Measurements from ENCODE around the gene ANKS1B. TPM values are rescaled to one million over a fixed set of nuclear protein-coding genes. Genes with fewer than 3 reads are reported as not detected.

ANKS1B gene
- total RNA-seq, 1 experiment from 2014 or later: 0.54 TPM

DNA sequence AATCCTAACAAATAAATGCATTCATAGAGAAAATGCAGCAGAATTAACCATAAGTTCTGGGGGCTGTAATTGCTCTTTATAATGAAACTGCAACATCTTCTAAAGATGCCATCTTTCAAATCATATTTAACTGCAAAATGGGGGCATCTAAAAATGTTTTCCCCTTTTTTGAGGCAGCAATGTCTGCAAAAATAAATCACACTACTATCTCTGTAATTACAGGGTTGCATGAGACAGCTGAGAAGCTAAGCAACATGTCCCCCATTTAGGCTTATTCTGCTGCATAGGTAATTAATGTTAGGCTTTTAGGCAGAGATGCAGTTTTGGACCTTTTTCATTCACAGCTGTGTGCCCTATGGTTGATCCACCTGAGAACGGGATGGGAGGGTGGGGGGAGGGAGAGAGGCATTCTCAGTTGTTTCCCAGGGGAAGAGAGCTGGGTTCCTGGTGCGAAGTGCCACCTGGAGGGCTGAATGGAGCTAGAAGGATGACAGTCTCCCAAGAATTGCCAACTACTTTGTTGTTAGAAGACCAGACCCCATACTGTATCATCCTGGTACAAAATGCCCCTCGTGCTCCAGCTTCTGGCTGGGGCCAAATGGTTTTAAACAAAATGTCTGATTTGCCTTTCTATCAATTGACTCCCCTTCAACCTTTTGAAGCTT, 1185.5 kb downstream of the ANKS1B start:
- H3K9ac ChIP-seq (ENCODE audit: low read length): no peak overlapping the region
- H3K4me2 ChIP-seq (ENCODE audit: low read length): no peak overlapping the region
- H3K79me2 ChIP-seq (ENCODE audit: insufficient read depth, low read length): no peaks in the 10 kb centered on the region
- no peaks in the 10 kb centered on the region for H3K9me2 ChIP-seq (ENCODE audit: insufficient read depth)
- ChIA-PET RAD21 (ENCODE audit: low non-redundant PET in 1 of 2, low total read pairs in 2 of 2, uncharacterized antibody in 2 of 2, unreplicated experiment in 2 of 2) (no interaction called here), CTCF (no interaction called here), POLR2A (no interaction called here)
- DNase-seq (ENCODE audit: low read depth, low spot score): peak; percentile 2
- intact Hi-C loops (cut with micrococcal nuclease): no loop called here
- no peak overlapping the region for H3K27ac ChIP-seq (ENCODE audit: low read depth, low read length)
- H3K4me3 ChIP-seq (replicated peaks in 1 of 2; ENCODE audit: low read depth in 1 of 2, low read length in 2 of 2): no peak overlapping the region
- H3K4me1 ChIP-seq (ENCODE audit: control insufficient read depth in 1 of 2, insufficient read depth in 2 of 2, low read length in 2 of 2): no peaks in the 10 kb centered on the region
- no peaks in the 10 kb centered on the region for H3K9me3 ChIP-seq (ENCODE audit: control insufficient read depth in 1 of 2, insufficient read depth in 1 of 2, low read depth in 1 of 2, low read length in 2 of 2)
- BruUV-seq (replicated peaks): no TSS peak
- peak; percentile 50; the same call in 1 of the 2 replicates for ATAC-seq
- H4K20me1 ChIP-seq (ENCODE audit: insufficient read depth): no peaks in the 10 kb centered on the region
- H3K27me3 ChIP-seq (ENCODE audit: insufficient read depth, low read length): peaks cover 66% of the 10 kb centered on the region
- no peaks in the 10 kb centered on the region for H3K36me3 ChIP-seq (ENCODE audit: control insufficient read depth in 1 of 2, insufficient read depth in 2 of 2, low read length in 2 of 2)
- TF ChIP-seq ELF1 (IDR thresholded peaks at IDR 0.05; ENCODE audit: borderline replicate concordance, low read depth) (no peak), SP1 (IDR thresholded peaks at IDR 0.05; ENCODE audit: low read depth) (no peak), RAD21 (IDR thresholded peaks at IDR 0.05; ENCODE audit: low read depth) (peak; percentile 16; the same call in 1 of the 2 replicates), ZNF274 (IDR thresholded peaks at IDR 0.05; ENCODE audit: low read depth, low read length) (no peak), SRF (IDR thresholded peaks at IDR 0.05; ENCODE audit: low read depth) (no peak), SIN3A (IDR thresholded peaks at IDR 0.05; ENCODE audit: low read depth) (no peak), ZFX (IDR thresholded peaks at IDR 0.05) (no peak)
- TF ChIP-seq, protein P1, sequence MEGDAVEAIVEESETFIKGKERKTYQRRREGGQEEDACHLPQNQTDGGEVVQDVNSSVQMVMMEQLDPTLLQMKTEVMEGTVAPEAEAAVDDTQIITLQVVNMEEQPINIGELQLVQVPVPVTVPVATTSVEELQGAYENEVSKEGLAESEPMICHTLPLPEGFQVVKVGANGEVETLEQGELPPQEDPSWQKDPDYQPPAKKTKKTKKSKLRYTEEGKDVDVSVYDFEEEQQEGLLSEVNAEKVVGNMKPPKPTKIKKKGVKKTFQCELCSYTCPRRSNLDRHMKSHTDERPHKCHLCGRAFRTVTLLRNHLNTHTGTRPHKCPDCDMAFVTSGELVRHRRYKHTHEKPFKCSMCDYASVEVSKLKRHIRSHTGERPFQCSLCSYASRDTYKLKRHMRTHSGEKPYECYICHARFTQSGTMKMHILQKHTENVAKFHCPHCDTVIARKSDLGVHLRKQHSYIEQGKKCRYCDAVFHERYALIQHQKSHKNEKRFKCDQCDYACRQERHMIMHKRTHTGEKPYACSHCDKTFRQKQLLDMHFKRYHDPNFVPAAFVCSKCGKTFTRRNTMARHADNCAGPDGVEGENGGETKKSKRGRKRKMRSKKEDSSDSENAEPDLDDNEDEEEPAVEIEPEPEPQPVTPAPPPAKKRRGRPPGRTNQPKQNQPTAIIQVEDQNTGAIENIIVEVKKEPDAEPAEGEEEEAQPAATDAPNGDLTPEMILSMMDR (IDR thresholded peaks at IDR 0.05 in 2 of 3, conservative IDR thresholded peaks at IDR 0.05 in 1 of 3; ENCODE audit: borderline replicate concordance in 1 of 3, insufficient read depth in 1 of 3, low read depth in 2 of 3, low read length in 2 of 3): peak in 1 of 3 experiments; percentile 13; a peak in 1 of 6 replicates
- H2AFZ ChIP-seq (ENCODE audit: low read depth, low read length, poor library complexity, severe bottlenecking): no peak overlapping the region

DNA sequence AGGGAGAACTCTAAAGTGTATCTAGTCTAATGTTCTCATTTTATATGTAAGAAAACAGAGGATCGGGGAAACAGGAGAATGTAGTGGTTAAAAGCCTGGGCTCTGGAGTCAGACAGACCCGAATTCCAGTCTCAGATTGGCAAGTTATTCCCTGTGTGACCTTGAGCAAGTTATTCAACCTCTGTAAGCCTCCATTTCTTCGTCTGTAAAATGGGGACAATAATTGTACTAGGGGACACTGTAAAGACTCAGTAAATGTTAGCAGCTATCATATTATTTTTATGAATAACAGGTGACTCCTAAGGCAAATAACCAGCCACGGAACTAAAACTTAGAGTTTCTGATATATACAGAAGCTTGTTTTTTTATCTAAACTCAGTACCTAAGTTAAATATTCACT, 1187.5 kb downstream of the ANKS1B start:
- no peaks in the 10 kb centered on the region for H3K9me2 ChIP-seq (ENCODE audit: insufficient read depth)
- TF ChIP-seq ELF1 (IDR thresholded peaks at IDR 0.05; ENCODE audit: borderline replicate concordance, low read depth): no peak
- no peak for TF ChIP-seq POLR2A (IDR thresholded peaks at IDR 0.05; ENCODE audit: borderline replicate concordance, extremely low read depth, insufficient read depth, insufficient read length)
- TF ChIP-seq EZH2 (IDR thresholded peaks at IDR 0.05): no peak
- TF ChIP-seq JUND (IDR thresholded peaks at IDR 0.05): no peak
- no peak for TF ChIP-seq YY1 (IDR thresholded peaks at IDR 0.05; ENCODE audit: extremely low read depth, insufficient replicate concordance, low read depth, low read length)
- TF ChIP-seq ZFX (IDR thresholded peaks at IDR 0.05): no peak
- no peak for TF ChIP-seq ZNF274 (IDR thresholded peaks at IDR 0.05; ENCODE audit: low read depth, low read length)
- TF ChIP-seq RAD21 (IDR thresholded peaks at IDR 0.05; ENCODE audit: low read depth): no peak
- TF ChIP-seq CEBPB (IDR thresholded peaks at IDR 0.05; ENCODE audit: low read depth): no peak
- TF ChIP-seq EZH2phosphoT487 (IDR thresholded peaks at IDR 0.05; ENCODE audit: borderline replicate concordance): no peak
- no peak for TF ChIP-seq POLR2AphosphoS5 (IDR thresholded peaks at IDR 0.05; ENCODE audit: low read depth, low read length)
- TF ChIP-seq TCF7L2 (IDR thresholded peaks at IDR 0.05; ENCODE audit: borderline replicate concordance, extremely low read depth, insufficient read depth, insufficient read length): no peak
- TF ChIP-seq, protein P1 (IDR thresholded peaks at IDR 0.05 in 2 of 3, conservative IDR thresholded peaks at IDR 0.05 in 1 of 3; ENCODE audit: borderline replicate concordance in 1 of 3, insufficient read depth in 1 of 3, low read depth in 2 of 3, low read length in 2 of 3): no peak

More for the DNA sequence above, 1187.5 kb downstream of the ANKS1B start:
- Histone ChIP-seq H2AFZ (ENCODE audit: low read depth, low read length, poor library complexity, severe bottlenecking) (no peak overlapping the region), H3K4me1 (ENCODE audit: control insufficient read depth in 1 of 2, insufficient read depth in 2 of 2, low read length in 2 of 2) (no peaks in the 10 kb centered on the region), H3K27ac (ENCODE audit: low read depth, low read length) (no peak overlapping the region), H3K9ac (ENCODE audit: low read length) (no peak overlapping the region), H4K20me1 (ENCODE audit: insufficient read depth) (no peaks in the 10 kb centered on the region), H3K27me3 (ENCODE audit: insufficient read depth, low read length) (peaks cover 55% of the 10 kb centered on the region), H3K36me3 (ENCODE audit: control insufficient read depth in 1 of 2, insufficient read depth in 2 of 2, low read length in 2 of 2) (no peaks in the 10 kb centered on the region), H3K4me3 (replicated peaks in 1 of 2; ENCODE audit: low read depth in 1 of 2, low read length in 2 of 2) (no peak overlapping the region), H3K9me3 (ENCODE audit: control insufficient read depth in 1 of 2, insufficient read depth in 1 of 2, low read depth in 1 of 2, low read length in 2 of 2) (no peaks in the 10 kb centered on the region), H3K79me2 (ENCODE audit: insufficient read depth, low read length) (no peaks in the 10 kb centered on the region), H3K4me2 (ENCODE audit: low read length) (no peak overlapping the region)
- intact Hi-C loops (cut with micrococcal nuclease): no loop called here
- ChIA-PET POLR2A (no interaction called here), RAD21 (ENCODE audit: low non-redundant PET in 1 of 2, low total read pairs in 2 of 2, uncharacterized antibody in 2 of 2, unreplicated experiment in 2 of 2) (no interaction called here), CTCF (no interaction called here)
- DNase-seq (ENCODE audit: low read depth, low spot score) (no peak), ATAC-seq (no peak)
- BruUV-seq (replicated peaks): no TSS peak

Measured in HCT116 (cell line).